Activated CD8-positive, alpha-beta memory T cell treated with anti-CD3 and anti-CD28 coated beads, Interleukin-2, amount 50 U/mL, for 4 hours (primary cell): ENCODE measurements around the gene TMEM88.

Experiments
- DNase-seq: peaks from one replicate; pipeline ENCODE4 v3.0.0-alpha.2; 2020

TMEM88 gene

GRCh38 chr17:7833011-7833794 lies 21.7 kb upstream of the TMEM88 start:
- DNase-seq: no peak

- peak; percentile 85 for DNase-seq
These were observed 20.9 kb upstream of the TMEM88 start, which contains the start of gene KDM6B for GRCh38 chr17:7833795-7834541. TSS of gene KDM6B (plus strand) at chr17:7834217. CDS start at chr17:7845555, 11,338 bp downstream.

- peak; percentile 50 for DNase-seq
These were observed 20.3 kb upstream of the TMEM88 start for GRCh38 chr17:7834542-7834956.

DNA sequence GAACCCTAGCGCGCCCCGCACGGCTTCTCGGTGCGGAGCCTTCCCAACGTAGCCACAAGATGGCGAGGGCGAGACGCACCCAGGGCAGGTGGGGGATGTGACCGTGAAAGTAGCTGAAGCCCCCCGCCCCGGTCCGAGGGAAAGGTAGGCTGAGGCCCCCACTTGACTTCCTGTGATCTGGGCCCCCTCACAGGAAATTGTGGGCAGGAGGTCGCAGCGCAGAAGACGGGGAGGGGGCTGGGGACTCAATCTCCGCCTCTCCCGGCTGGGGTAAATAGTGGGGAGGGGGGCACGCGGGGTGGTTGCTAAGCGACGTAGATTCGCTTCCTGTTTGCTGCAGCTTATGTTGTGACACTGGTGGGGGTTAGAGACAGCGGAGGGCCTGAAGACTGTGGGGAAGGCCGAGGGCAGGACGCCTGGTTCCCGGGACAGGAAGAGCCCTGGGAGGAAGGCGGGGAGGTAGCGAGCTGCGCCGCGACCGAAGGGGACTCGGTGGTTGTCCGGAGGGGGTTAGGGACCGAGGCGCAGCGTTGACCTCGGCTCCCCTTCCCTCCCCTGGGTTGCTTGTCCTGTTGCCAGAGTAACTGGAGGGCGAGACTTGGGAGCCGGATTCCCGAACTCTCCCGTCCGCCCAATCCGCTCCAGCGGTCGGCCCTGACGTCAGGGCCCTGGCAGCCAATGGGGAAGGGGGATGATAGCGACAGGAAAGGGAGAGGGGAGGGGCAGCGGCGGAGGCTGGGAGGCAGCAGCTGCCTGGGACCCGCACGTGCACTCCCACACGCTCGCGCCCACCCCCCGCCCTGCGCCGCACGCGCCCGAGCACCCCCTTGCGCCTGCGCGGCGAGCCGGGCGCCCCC lies 19.7 kb upstream of the TMEM88 start:
- DNase-seq: peak; percentile 89

GRCh38 chr17:7835814-7836595 lies 18.9 kb upstream of the TMEM88 start:
- DNase-seq: peak; percentile 48

- DNase-seq: peak; percentile 51
These were observed 18.1 kb upstream of the TMEM88 start for GRCh38 chr17:7836596-7837407.

DNA sequence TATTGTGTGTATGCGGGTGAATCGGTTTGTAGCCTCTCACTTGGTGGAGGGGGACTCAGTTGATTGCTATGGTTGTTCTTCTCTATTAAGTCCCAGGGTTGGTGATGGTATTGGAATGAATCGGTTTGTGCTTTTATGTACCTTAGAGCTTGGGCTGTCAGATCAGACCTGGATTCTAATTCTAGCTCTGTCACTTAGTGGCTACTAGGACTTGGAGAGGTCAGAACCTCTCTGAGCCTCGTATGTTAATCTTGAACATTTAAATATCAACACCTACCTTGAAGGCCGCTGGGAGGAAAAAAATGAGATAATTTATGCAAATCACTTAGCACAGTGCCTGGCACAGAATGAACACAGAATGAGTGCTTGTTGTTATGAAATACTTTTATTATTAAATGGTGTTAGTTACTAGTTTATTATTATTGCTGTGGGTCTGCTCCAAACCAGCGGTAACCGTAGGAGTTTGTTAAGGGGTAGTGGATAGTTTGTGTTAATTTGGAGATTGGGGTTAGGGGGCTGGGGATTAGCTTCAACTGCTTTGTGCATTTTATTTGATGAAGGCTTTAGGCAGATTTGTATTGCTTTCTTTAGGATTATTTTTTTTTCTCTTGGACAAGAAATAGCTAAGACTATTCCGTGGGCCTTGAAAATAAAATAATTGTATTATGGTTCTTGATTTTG lies 17.3 kb upstream of the TMEM88 start:
- DNase-seq: no peak

- peak; percentile 31 for DNase-seq
These were observed 16.5 kb upstream of the TMEM88 start for GRCh38 chr17:7838090-7839075.

DNA sequence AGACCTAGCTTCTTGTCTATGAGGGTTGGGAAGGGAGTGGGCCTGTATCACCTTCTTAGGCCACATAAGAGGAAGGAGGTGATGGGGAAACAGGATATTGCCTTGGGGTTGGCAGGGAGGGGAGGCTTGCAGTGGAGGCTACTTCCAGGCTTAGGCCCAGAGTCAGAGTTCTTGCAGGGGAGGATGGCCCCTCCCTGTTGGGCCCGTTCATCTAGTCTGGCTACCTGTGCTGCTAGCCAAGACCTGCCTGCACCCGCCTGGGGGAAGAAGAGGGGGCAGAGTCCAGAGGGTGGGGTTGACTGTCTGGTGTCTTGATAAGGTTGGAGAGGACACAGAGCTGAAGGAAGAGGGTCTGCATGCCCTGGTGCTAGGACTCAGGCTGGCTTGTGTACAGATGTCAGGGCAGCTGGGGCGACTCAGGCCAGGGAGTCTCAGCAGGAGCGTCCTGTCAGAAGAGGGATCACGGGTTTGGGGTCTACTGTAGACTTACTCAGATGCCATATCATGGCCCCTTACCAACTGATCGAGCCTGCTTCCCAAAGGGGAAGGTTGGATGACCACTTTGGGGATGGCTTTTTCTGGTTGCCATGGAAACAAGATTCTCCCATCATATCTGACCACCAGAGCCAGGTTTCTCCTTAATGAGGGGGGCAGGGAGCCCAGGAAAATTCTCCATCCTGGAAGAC lies 15.5 kb upstream of the TMEM88 start:
- DNase-seq: no peak

DNA sequence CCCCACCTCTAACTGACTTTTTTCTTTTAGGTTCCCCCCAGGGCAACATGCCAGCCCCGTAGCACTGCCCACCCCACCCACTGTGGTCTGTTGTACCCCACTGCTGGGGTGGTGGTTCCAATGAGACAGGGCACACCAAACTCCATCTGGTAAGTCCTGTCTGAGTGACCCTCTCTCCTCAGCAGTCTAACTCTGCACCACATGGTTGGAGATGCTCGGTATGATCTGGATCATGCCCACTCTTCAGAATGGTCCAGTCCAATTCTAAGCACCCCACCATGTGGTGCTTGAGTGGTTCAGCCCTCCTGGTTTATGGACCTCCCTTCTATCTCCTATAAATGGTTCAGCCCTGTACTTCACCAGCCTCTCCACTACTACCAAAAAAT lies 15.0 kb upstream of the TMEM88 start:
- DNase-seq: no peak

GRCh38 chr17:7840441-7840840 lies 14.4 kb upstream of the TMEM88 start:
- DNase-seq: no peak

DNA sequence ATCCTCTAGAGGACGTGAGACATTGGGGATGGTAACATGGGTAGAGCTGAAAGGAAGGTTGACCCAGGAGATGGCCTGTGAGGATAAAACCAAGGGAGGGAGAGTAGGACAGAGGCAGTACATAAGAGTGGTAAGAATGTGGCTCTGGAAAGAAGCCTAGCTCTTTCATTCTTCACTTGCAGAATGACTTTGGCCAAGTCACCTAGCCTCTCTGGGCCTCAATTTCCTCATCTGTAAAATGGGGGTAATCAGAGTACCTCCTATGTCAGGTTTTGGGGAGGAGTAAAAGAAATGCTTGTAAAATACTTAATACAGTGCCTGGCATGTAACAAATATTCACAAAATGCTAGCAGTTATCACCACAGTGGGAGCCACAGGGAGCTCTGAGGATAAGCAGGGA lies 14.0 kb upstream of the TMEM88 start:
- DNase-seq: no peak

GRCh38 chr17:7841396-7841914 lies 13.4 kb upstream of the TMEM88 start:
- peak; percentile 97 for DNase-seq

GRCh38 chr17:7841915-7842379 lies 12.9 kb upstream of the TMEM88 start:
- peak; percentile 89 for DNase-seq

GRCh38 chr17:7842380-7843256 lies 12.2 kb upstream of the TMEM88 start:
- DNase-seq: peak; percentile 98

DNA sequence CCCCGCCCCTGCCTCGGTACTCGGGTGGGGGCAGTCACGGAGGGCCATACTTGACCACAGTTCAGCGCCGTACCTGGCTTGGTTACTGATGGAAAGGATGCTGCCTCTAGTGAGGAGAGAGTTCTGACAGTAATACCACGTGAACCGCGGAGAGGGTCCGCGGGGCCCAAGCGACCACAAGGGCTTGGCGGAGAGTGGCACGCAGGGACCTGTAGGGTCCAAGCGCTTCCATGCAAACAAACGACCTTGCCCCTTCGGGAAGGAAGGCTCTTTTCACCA lies 11.7 kb upstream of the TMEM88 start:
- no peak for DNase-seq

GRCh38 chr17:7843536-7844291 lies 11.2 kb upstream of the TMEM88 start:
- peak; percentile 94 for DNase-seq
